ENCODE measurements around the gene PAWR. TPM values are rescaled to one million over a fixed set of nuclear protein-coding genes. Genes with fewer than 3 reads are reported as not detected.

The PAWR gene
- total and polyA plus RNA-seq, 2 donors (not counting 3 experiments of a cell fraction or from before 2014, with no cell fraction given) = 18.3 to 154 TPM

GRCh38 chr12:79655036-79655435, 35.7 kb downstream of the PAWR start:
- Histone ChIP-seq H3K9me3 (replicated peaks; ENCODE audit: control insufficient read depth, insufficient read depth, low read length) (no peaks in the 10 kb centered on the region), H3K4me1 (ENCODE audit: control insufficient read depth, extremely low read depth, insufficient read depth, low read length) (peaks cover 2% of the 10 kb centered on the region), H3K27ac (ENCODE audit: insufficient read depth, low read depth, low read length) (no peak overlapping the region), H3K27me3 (ENCODE audit: control insufficient read depth in 2 of 2, insufficient read depth in 2 of 2, low read length in 2 of 2) (no peaks in the 10 kb centered on the region), H3K4me3 (replicated peaks in 1 of 3; ENCODE audit: insufficient read depth in 1 of 3, low read depth in 1 of 3, low read length in 3 of 3) (no peak overlapping the region), H2AFZ (ENCODE audit: low read depth, low read length) (no peak overlapping the region), H3K9me1 (replicated peaks; ENCODE audit: control insufficient read depth, extremely low read depth, insufficient read depth, low read length) (no peaks in the 10 kb centered on the region), H3K4me2 (ENCODE audit: insufficient read depth, low read length) (no peak overlapping the region), H4K20me1 (replicated peaks; ENCODE audit: control insufficient read depth, extremely low read depth, insufficient read depth, low read length) (peaks cover 6% of the 10 kb centered on the region), H3K36me3 (ENCODE audit: control insufficient read depth in 2 of 2, extremely low read depth in 1 of 2, insufficient read depth in 2 of 2, low read length in 2 of 2) (no peaks in the 10 kb centered on the region), H3K79me2 (ENCODE audit: control insufficient read depth, insufficient read depth, low read length) (peaks cover 97% of the 10 kb centered on the region), H3K9ac (replicated peaks; ENCODE audit: extremely low read depth, insufficient read depth, low read length) (no peak overlapping the region)
- POLR2A ChIA-PET = interaction anchor here (0.5 kb wide), 1 partner anchor 789 kb away, joined by 4 read pairs; no protein-coding TSS in a partner anchor
- intact Hi-C loops (cut with micrococcal nuclease) (no loop called here), dilution Hi-C loops (cut with MboI; ENCODE audit: extremely low pct_ligation_motif_present, low sequenced_read_pairs) (no loop called here)
- no TSS peak for BruUV-seq (replicated peaks)
- DNase-seq (ENCODE audit: low read depth, low spot score) (no peak), FAIRE-seq (no peak)
- no peak for TF ChIP-seq JUN (IDR thresholded peaks at IDR 0.05; ENCODE audit: borderline replicate concordance, insufficient read depth, insufficient read length, low read depth)
- TF ChIP-seq POLR2AphosphoS5 (IDR thresholded peaks at IDR 0.05; ENCODE audit: insufficient read depth, low read depth, low read length) = no peak
- TF ChIP-seq MYC (IDR thresholded peaks at IDR 0.05; ENCODE audit: low read depth, low read length) = no peak
- TF ChIP-seq GATA2 (IDR thresholded peaks at IDR 0.05; ENCODE audit: insufficient read depth, insufficient read length, low read depth, low read length) = no peak
- TF ChIP-seq CTCF (IDR thresholded peaks at IDR 0.05; ENCODE audit: extremely low read depth in 1 of 2, insufficient read depth in 1 of 2, low read depth in 1 of 2, low read length in 2 of 2) = no peak
- TF ChIP-seq MAX (IDR thresholded peaks at IDR 0.05; ENCODE audit: insufficient read depth, insufficient read length) = no peak
- TF ChIP-seq POLR2A (IDR thresholded peaks at IDR 0.05; ENCODE audit: low read depth, low read length) = no peak
- no peak for TF ChIP-seq EZH2 (IDR thresholded peaks at IDR 0.05; ENCODE audit: borderline replicate concordance, low read depth, low read length, severe bottlenecking)
- no peak for TF ChIP-seq FOS (IDR thresholded peaks at IDR 0.05; ENCODE audit: borderline replicate concordance, insufficient read depth, low read length)
- CTCF ChIA-PET = interaction anchor here (1.8 kb wide), 1 partner anchor 12 kb away, joined by 4 read pairs; no protein-coding TSS in a partner anchor

All from endothelial cell of umbilical vein (primary cell).